Measurements from ENCODE around the gene SCFD2.

- TF ChIP-seq CTCF (IDR thresholded peaks at IDR 0.05; ENCODE audit: low read length) (no peak), EZH2 (IDR thresholded peaks at IDR 0.05; ENCODE audit: borderline replicate concordance, low read length) (no peak)
These were observed 488.8 kb downstream of the SCFD2 start for GRCh38 chr4:52877036-52877435.
